ENCODE results near the gene ESAM. TPM values are rescaled to one million over a fixed set of nuclear protein-coding genes. Genes with fewer than 3 reads are reported as not detected.
A peak's percentile ranks its signal among the peaks of the same experiment; 100 is the strongest.

Gene ESAM
- polyA plus RNA-seq, 1 of the 3 experiments (the other 2 are of a cell fraction) = 1.3 TPM

DNA sequence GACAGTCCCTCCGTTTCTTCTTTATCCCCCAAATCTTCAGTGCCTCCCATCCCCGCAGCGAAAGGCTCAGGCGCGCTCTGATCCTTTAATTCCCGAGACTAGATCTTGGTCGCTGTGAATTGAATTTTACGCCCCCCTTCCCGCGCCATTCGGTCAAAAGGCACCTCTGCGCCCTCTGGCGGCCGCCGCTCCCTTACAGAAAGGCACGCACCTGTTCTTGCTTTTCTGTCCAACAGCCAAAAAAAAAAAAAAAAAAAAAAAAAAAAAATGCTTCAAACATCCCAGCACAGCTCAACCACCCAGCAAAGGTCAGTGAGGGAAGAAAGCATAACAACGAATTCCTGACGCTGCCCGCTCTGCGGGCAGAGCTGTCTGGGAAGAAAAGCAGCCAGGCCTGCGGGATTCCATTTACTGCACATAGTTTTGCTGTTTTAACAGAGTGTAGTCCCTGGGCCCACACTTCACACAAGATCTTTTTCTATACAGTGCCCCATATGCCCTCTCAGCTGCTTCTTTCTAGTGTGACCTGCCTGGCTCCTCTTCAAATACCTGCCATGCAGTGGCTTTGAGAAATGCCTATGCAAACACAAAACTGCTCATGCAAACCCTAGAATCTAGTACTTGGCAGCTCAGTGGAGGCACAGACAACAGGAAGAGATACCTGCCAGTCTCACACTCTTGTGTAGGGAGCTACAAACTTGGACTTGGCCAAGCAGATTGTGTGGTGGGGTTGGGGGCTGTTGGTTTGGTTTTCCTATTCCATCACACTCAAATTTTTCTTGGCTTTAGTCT, 1.3 kb upstream of the ESAM start (continued):
- TF ChIP-seq SIN3A (IDR thresholded peaks at IDR 0.05; ENCODE audit: borderline replicate concordance, low read depth, low read length) (0 out of 2 replicates have a peak, but pooled peaks have one; percentile 43), RCOR1 (IDR thresholded peaks at IDR 0.05; ENCODE audit: low read length) (0 out of 2 replicates have a peak, but pooled peaks have one; percentile 48), EZH2phosphoT487 (IDR thresholded peaks at IDR 0.05; ENCODE audit: borderline replicate concordance, low read depth) (no peak), NFIC (IDR thresholded peaks at IDR 0.05; ENCODE audit: borderline replicate concordance) (peak; percentile 36; the same call in 1 of the 2 replicates), SMC3 (IDR thresholded peaks at IDR 0.05; ENCODE audit: low read depth, low read length) (peak; percentile 79), NRF1 (IDR thresholded peaks at IDR 0.05; ENCODE audit: low read depth, low read length) (no peak), ELF1 (IDR thresholded peaks at IDR 0.05) (no peak), RAD21 (IDR thresholded peaks at IDR 0.05; ENCODE audit: low read length) (peak; percentile 68), TEAD4 (IDR thresholded peaks at IDR 0.05; ENCODE audit: borderline replicate concordance, insufficient read depth) (no peak), MEF2A (IDR thresholded peaks at IDR 0.05; ENCODE audit: borderline replicate concordance, low read depth) (no peak), YY1 (IDR thresholded peaks at IDR 0.05; ENCODE audit: low read depth) (no peak), FOXM1 (IDR thresholded peaks at IDR 0.05; ENCODE audit: low read depth) (no peak), FOSL2 (IDR thresholded peaks at IDR 0.05; ENCODE audit: borderline replicate concordance, low read depth) (no peak), CHD2 (IDR thresholded peaks at IDR 0.05; ENCODE audit: low read length, partially characterized antibody) (peak; percentile 30), RXRA (IDR thresholded peaks at IDR 0.05; ENCODE audit: borderline replicate concordance, low read depth) (no peak), GABPA (IDR thresholded peaks at IDR 0.05; ENCODE audit: low read depth) (no peak), POLR2AphosphoS5 (IDR thresholded peaks at IDR 0.05; ENCODE audit: low read depth, low read length) (no peak), MXI1 (IDR thresholded peaks at IDR 0.05; ENCODE audit: low read depth, low read length) (peak; percentile 38; the same call in 1 of the 2 replicates)
- TF ChIP-seq, protein P1, sequence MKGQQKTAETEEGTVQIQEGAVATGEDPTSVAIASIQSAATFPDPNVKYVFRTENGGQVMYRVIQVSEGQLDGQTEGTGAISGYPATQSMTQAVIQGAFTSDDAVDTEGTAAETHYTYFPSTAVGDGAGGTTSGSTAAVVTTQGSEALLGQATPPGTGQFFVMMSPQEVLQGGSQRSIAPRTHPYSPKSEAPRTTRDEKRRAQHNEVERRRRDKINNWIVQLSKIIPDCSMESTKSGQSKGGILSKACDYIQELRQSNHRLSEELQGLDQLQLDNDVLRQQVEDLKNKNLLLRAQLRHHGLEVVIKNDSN (IDR thresholded peaks at IDR 0.05; ENCODE audit: borderline replicate concordance, low read depth) = no peak
- TF ChIP-seq, protein P2, sequence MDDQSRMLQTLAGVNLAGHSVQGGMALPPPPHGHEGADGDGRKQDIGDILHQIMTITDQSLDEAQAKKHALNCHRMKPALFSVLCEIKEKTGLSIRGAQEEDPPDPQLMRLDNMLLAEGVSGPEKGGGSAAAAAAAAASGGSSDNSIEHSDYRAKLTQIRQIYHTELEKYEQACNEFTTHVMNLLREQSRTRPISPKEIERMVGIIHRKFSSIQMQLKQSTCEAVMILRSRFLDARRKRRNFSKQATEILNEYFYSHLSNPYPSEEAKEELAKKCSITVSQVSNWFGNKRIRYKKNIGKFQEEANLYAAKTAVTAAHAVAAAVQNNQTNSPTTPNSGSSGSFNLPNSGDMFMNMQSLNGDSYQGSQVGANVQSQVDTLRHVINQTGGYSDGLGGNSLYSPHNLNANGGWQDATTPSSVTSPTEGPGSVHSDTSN (IDR thresholded peaks at IDR 0.05) = no peak
- TF ChIP-seq, protein P3, sequence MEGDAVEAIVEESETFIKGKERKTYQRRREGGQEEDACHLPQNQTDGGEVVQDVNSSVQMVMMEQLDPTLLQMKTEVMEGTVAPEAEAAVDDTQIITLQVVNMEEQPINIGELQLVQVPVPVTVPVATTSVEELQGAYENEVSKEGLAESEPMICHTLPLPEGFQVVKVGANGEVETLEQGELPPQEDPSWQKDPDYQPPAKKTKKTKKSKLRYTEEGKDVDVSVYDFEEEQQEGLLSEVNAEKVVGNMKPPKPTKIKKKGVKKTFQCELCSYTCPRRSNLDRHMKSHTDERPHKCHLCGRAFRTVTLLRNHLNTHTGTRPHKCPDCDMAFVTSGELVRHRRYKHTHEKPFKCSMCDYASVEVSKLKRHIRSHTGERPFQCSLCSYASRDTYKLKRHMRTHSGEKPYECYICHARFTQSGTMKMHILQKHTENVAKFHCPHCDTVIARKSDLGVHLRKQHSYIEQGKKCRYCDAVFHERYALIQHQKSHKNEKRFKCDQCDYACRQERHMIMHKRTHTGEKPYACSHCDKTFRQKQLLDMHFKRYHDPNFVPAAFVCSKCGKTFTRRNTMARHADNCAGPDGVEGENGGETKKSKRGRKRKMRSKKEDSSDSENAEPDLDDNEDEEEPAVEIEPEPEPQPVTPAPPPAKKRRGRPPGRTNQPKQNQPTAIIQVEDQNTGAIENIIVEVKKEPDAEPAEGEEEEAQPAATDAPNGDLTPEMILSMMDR (IDR thresholded peaks at IDR 0.05) = peak; percentile 77
- TF ChIP-seq, protein P4, sequence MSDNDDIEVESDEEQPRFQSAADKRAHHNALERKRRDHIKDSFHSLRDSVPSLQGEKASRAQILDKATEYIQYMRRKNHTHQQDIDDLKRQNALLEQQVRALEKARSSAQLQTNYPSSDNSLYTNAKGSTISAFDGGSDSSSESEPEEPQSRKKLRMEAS (IDR thresholded peaks at IDR 0.05; ENCODE audit: low read depth) = no peak
- TF ChIP-seq, protein P5, sequence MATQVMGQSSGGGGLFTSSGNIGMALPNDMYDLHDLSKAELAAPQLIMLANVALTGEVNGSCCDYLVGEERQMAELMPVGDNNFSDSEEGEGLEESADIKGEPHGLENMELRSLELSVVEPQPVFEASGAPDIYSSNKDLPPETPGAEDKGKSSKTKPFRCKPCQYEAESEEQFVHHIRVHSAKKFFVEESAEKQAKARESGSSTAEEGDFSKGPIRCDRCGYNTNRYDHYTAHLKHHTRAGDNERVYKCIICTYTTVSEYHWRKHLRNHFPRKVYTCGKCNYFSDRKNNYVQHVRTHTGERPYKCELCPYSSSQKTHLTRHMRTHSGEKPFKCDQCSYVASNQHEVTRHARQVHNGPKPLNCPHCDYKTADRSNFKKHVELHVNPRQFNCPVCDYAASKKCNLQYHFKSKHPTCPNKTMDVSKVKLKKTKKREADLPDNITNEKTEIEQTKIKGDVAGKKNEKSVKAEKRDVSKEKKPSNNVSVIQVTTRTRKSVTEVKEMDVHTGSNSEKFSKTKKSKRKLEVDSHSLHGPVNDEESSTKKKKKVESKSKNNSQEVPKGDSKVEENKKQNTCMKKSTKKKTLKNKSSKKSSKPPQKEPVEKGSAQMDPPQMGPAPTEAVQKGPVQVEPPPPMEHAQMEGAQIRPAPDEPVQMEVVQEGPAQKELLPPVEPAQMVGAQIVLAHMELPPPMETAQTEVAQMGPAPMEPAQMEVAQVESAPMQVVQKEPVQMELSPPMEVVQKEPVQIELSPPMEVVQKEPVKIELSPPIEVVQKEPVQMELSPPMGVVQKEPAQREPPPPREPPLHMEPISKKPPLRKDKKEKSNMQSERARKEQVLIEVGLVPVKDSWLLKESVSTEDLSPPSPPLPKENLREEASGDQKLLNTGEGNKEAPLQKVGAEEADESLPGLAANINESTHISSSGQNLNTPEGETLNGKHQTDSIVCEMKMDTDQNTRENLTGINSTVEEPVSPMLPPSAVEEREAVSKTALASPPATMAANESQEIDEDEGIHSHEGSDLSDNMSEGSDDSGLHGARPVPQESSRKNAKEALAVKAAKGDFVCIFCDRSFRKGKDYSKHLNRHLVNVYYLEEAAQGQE (IDR thresholded peaks at IDR 0.05; ENCODE audit: low read depth, low read length) = no peak
